ENCODE results near the gene CXCL3. TPM values are rescaled to one million over a fixed set of nuclear protein-coding genes. Genes with fewer than 3 reads are reported as not detected.

Gene CXCL3
- total and polyA plus RNA-seq, 2 donors (not counting 1 experiment from before 2014, with no cell fraction given) = 0.51 to 2.5 TPM

DNA sequence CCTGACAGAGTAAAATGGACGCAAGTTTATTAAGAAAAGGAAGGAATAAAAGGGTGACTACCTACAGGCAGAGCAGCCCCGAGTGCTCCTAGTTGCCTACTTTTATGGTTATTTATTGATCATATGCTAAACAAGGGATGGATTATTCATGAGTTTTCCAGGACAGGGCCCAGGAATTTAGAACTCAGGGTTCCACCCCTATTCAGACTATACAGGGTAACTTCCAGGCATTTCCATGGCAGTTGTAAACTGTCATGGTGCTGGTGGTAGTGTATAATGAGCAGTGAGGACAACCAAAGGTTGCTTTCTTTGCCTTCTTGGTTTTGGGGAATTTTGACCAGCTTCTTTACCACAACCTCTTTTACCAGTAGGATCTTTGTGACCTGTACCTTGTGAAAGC lies 27.7 kb upstream of the CXCL3 start:
- Histone ChIP-seq H3K4me1 (ENCODE audit: control insufficient read depth, extremely low read depth, insufficient read depth, low read length) (no peaks in the 10 kb centered on the region), H3K27me3 (ENCODE audit: control insufficient read depth, insufficient read depth, low read length) (no peaks in the 10 kb centered on the region), H3K36me3 (ENCODE audit: control insufficient read depth, insufficient read depth, low read length) (no peaks in the 10 kb centered on the region), H3K27ac (ENCODE audit: insufficient read depth, low read length) (no peak overlapping the region), H3K4me2 (ENCODE audit: extremely low read depth, insufficient read depth, low read length) (no peak overlapping the region), H4K20me1 (ENCODE audit: control insufficient read depth, extremely low read depth, insufficient read depth, low read length) (no peaks in the 10 kb centered on the region), H3K4me3 (replicated peaks in 1 of 4; ENCODE audit: control extremely low read depth in 1 of 4, insufficient read depth in 1 of 4, low read depth in 3 of 4, low read length in 4 of 4) (no peak overlapping the region), H3K9me3 (ENCODE audit: control insufficient read depth, insufficient read depth, low read depth, low read length) (no peaks in the 10 kb centered on the region), H3K79me2 (ENCODE audit: control insufficient read depth, insufficient read depth, low read length) (no peaks in the 10 kb centered on the region), H2AFZ (ENCODE audit: low read length) (no peak overlapping the region), H3K9ac (ENCODE audit: insufficient read depth, low read length) (no peak overlapping the region)
- TF ChIP-seq EZH2 (IDR thresholded peaks at IDR 0.05; ENCODE audit: low read length, missing control alignments) = no peak
- TF ChIP-seq, protein P1, sequence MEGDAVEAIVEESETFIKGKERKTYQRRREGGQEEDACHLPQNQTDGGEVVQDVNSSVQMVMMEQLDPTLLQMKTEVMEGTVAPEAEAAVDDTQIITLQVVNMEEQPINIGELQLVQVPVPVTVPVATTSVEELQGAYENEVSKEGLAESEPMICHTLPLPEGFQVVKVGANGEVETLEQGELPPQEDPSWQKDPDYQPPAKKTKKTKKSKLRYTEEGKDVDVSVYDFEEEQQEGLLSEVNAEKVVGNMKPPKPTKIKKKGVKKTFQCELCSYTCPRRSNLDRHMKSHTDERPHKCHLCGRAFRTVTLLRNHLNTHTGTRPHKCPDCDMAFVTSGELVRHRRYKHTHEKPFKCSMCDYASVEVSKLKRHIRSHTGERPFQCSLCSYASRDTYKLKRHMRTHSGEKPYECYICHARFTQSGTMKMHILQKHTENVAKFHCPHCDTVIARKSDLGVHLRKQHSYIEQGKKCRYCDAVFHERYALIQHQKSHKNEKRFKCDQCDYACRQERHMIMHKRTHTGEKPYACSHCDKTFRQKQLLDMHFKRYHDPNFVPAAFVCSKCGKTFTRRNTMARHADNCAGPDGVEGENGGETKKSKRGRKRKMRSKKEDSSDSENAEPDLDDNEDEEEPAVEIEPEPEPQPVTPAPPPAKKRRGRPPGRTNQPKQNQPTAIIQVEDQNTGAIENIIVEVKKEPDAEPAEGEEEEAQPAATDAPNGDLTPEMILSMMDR (conservative IDR thresholded peaks at IDR 0.05 in 1 of 2, IDR thresholded peaks at IDR 0.05 in 1 of 2; ENCODE audit: low read depth in 1 of 2, low read length in 2 of 2) = no peak
- DNase-seq (ENCODE audit: low read depth in 2 of 2) = no peak

DNA sequence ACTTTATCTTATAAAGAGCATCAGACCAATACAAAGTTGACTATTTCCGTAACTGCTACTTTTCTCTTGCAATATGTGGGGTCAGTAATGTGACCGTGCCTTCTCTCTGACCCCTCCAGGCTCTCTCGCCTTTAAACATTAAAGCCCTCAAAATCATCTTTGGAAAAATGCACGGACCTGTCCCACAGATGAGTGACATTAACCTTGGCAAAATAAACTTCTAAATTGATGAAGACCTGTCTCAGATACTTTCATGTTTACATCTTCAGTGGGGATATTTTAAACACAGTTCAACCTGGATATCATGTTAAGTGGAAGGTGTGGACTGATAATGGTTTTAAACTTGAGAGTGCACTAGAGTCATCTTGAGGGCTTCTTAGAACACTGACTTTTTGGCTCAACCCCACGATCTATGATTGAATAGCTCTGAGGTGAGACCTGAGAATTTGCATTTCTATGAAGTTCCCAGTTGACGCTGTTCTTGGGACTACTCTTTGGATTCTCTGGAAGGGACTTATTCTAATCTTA lies 26.7 kb upstream of the CXCL3 start:
- no peak overlapping the region for H3K4me2 ChIP-seq (ENCODE audit: extremely low read depth, insufficient read depth, low read length)
- H2AFZ ChIP-seq (ENCODE audit: low read length) = no peak overlapping the region
- H4K20me1 ChIP-seq (ENCODE audit: control insufficient read depth, extremely low read depth, insufficient read depth, low read length) = no peaks in the 10 kb centered on the region
- no peaks in the 10 kb centered on the region for H3K36me3 ChIP-seq (ENCODE audit: control insufficient read depth, insufficient read depth, low read length)
- no peaks in the 10 kb centered on the region for H3K9me3 ChIP-seq (ENCODE audit: control insufficient read depth, insufficient read depth, low read depth, low read length)
- H3K4me3 ChIP-seq (replicated peaks in 1 of 4; ENCODE audit: control extremely low read depth in 1 of 4, insufficient read depth in 1 of 4, low read depth in 3 of 4, low read length in 4 of 4) = no peak overlapping the region
- no peak overlapping the region for H3K9ac ChIP-seq (ENCODE audit: insufficient read depth, low read length)
- no peaks in the 10 kb centered on the region for H3K27me3 ChIP-seq (ENCODE audit: control insufficient read depth, insufficient read depth, low read length)
- H3K4me1 ChIP-seq (ENCODE audit: control insufficient read depth, extremely low read depth, insufficient read depth, low read length) = no peaks in the 10 kb centered on the region
- no peak for DNase-seq (ENCODE audit: low read depth in 2 of 2)
- TF ChIP-seq, protein P1 (conservative IDR thresholded peaks at IDR 0.05 in 1 of 2, IDR thresholded peaks at IDR 0.05 in 1 of 2; ENCODE audit: low read depth in 1 of 2, low read length in 2 of 2) = no peak
- no peak for TF ChIP-seq EZH2 (IDR thresholded peaks at IDR 0.05; ENCODE audit: low read length, missing control alignments)
- no peak overlapping the region for H3K27ac ChIP-seq (ENCODE audit: insufficient read depth, low read length)
- H3K79me2 ChIP-seq (ENCODE audit: control insufficient read depth, insufficient read depth, low read length) = no peaks in the 10 kb centered on the region

DNA sequence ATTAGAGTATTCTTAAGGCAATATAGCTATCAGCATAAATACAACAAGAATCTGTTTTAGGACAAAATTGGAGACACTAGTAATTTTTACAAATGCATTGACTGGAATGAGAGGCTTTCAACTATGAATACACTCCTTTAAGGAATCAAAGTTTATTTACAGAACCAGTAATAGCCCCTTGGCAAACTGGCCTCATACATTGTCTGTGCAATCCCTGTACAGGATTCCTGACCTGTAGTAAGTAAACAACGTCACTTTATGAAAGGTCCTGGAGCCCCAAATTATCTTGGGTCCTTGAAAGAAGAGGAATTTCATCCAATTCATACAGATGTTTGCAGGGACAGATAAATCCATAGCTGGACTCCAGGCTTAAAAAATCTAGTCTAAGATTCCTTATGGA lies 25.4 kb upstream of the CXCL3 start:
- DNase-seq (ENCODE audit: low read depth in 2 of 2) = no peak
- no peak overlapping the region for H2AFZ ChIP-seq (ENCODE audit: low read length)
- H3K4me2 ChIP-seq (ENCODE audit: extremely low read depth, insufficient read depth, low read length) = no peak overlapping the region

More for the DNA sequence above, 25.4 kb upstream of the CXCL3 start:
- no peaks in the 10 kb centered on the region for H3K27me3 ChIP-seq (ENCODE audit: control insufficient read depth, insufficient read depth, low read length)
- no peaks in the 10 kb centered on the region for H4K20me1 ChIP-seq (ENCODE audit: control insufficient read depth, extremely low read depth, insufficient read depth, low read length)
- H3K4me1 ChIP-seq (ENCODE audit: control insufficient read depth, extremely low read depth, insufficient read depth, low read length) = no peaks in the 10 kb centered on the region
- TF ChIP-seq EZH2 (IDR thresholded peaks at IDR 0.05; ENCODE audit: low read length, missing control alignments) = no peak
- TF ChIP-seq, protein P1 (conservative IDR thresholded peaks at IDR 0.05 in 1 of 2, IDR thresholded peaks at IDR 0.05 in 1 of 2; ENCODE audit: low read depth in 1 of 2, low read length in 2 of 2) = no peak
- no peak overlapping the region for H3K4me3 ChIP-seq (replicated peaks in 1 of 4; ENCODE audit: control extremely low read depth in 1 of 4, insufficient read depth in 1 of 4, low read depth in 3 of 4, low read length in 4 of 4)
- H3K36me3 ChIP-seq (ENCODE audit: control insufficient read depth, insufficient read depth, low read length) = no peaks in the 10 kb centered on the region
- no peak overlapping the region for H3K27ac ChIP-seq (ENCODE audit: insufficient read depth, low read length)
- H3K9ac ChIP-seq (ENCODE audit: insufficient read depth, low read length) = no peak overlapping the region
- H3K79me2 ChIP-seq (ENCODE audit: control insufficient read depth, insufficient read depth, low read length) = no peaks in the 10 kb centered on the region
- no peaks in the 10 kb centered on the region for H3K9me3 ChIP-seq (ENCODE audit: control insufficient read depth, insufficient read depth, low read depth, low read length)
